HG03575 (cell line): ENCODE results near the gene DUOXA1.
"Not testable (repeated sequence)": the region's sequence is repeated elsewhere in the genome, so short reads cannot be mapped to it uniquely, and the experiment has no call there.

Experiments
- ATAC-seq: cut with Tn5 transposase; IDR thresholded peaks from one replicate; pipeline ENCODE4 v1.9.1; 2021; ENCODE audit not compliant: unreplicated experiment, insufficient number of reproducible peaks, low FRiP score; ENCODE audit errors: extremely low read depth

Gene DUOXA1

GRCh38 chr15:45151998-45152828 lies 22.5 kb upstream of the DUOXA1 start:
- no peak for ATAC-seq

- ATAC-seq, result no peak
These were observed 21.3 kb upstream of the DUOXA1 start for GRCh38 chr15:45150997-45151396.

DNA sequence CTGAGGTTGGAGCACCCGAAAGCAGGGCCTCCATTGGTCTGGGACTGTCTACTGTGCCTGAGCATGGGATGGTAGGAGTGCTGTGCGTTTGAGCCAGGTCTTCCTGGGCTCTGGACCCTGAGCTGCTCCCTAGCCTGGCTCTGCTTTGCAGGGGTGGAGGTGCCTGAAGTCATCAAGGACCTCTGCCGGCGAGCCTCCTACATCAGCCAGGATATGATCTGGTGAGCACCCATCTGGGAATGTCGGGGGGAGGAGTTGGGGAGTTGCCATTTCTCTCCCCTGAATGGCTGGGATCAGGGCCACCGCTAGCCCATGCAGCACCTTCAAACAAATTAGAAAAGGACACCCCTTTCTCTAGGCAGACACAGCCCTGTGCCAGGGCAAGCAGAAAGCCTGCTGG lies 20.8 kb upstream of the DUOXA1 start:
- ATAC-seq, result no peak

DNA sequence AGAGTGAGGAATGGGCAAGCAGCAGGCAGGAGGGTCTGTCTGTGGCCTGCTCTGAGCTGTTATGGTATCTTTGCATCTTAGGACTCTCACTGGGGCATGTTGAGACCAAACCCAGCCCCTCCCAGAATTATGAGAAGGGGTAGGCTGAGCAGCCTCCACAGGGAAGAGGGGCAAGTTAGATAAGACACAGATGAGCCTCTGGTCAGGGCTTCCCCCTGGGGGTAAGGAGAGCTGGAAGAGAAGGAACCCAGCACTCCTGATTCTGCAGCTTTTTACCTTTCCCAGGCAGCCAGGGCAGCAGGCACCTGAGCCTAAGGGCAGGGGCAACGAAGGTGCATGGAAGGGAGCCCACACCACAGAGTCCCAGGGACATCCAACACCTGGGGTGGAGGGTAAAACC lies 19.4 kb upstream of the DUOXA1 start:
- no peak for ATAC-seq

- ATAC-seq, result no peak
These were observed 18.7 kb upstream of the DUOXA1 start for GRCh38 chr15:45148076-45149059.

- ATAC-seq, result no peak
These were observed 17.9 kb upstream of the DUOXA1 start for GRCh38 chr15:45147606-45148005.

DNA sequence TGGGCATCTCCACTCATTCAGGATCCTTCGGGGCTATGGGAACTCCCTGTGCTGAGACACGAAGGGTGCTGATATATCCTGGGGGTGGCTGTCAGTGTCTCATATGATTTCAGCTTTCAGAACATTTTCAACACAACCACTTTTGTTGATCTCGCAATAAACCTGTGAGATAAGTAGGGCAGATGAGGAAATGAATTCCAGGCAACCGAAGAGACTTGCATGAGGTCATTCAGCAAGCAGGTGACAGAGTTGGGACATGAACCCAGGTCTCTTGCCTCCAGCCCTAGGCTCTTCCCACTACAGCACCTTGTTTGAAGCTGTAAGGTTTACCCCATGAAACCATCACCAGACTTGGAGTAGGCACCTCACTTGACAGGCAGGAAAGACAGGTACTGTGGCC lies 16.7 kb upstream of the DUOXA1 start:
- ATAC-seq, result no peak

- no peak for ATAC-seq
These were observed 15.1 kb upstream of the DUOXA1 start for GRCh38 chr15:45144775-45145174.

- no peak for ATAC-seq
These were observed 14.3 kb upstream of the DUOXA1 start for GRCh38 chr15:45143946-45144345.

- no peak for ATAC-seq
These were observed 13.4 kb upstream of the DUOXA1 start for GRCh38 chr15:45143056-45143455.

DNA sequence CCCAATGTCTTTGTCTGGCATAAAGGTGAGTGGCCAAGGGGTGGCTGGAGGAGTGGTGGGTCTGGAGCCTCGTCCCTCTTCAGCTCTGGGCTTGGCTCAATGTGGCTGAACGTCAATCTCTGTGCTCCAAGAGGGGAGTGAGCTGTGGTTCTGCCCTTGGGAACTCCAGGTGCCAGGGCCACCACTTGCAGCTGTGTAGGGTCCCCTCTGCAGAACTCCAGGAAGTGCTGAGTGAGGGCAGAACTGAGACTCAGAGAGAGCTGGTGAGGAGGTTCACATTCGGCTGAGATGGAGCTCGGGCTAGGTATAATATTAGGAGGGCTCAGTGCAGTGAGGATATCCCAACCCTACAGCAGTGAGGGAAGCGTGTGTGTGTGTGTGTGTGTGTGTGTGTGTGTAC lies 11.7 kb upstream of the DUOXA1 start:
- ATAC-seq, result no peak

GRCh38 chr15:45140557-45141250 lies 11.0 kb upstream of the DUOXA1 start:
- no peak for ATAC-seq

GRCh38 chr15:45139770-45140169 lies 10.1 kb upstream of the DUOXA1 start:
- no peak for ATAC-seq

DNA sequence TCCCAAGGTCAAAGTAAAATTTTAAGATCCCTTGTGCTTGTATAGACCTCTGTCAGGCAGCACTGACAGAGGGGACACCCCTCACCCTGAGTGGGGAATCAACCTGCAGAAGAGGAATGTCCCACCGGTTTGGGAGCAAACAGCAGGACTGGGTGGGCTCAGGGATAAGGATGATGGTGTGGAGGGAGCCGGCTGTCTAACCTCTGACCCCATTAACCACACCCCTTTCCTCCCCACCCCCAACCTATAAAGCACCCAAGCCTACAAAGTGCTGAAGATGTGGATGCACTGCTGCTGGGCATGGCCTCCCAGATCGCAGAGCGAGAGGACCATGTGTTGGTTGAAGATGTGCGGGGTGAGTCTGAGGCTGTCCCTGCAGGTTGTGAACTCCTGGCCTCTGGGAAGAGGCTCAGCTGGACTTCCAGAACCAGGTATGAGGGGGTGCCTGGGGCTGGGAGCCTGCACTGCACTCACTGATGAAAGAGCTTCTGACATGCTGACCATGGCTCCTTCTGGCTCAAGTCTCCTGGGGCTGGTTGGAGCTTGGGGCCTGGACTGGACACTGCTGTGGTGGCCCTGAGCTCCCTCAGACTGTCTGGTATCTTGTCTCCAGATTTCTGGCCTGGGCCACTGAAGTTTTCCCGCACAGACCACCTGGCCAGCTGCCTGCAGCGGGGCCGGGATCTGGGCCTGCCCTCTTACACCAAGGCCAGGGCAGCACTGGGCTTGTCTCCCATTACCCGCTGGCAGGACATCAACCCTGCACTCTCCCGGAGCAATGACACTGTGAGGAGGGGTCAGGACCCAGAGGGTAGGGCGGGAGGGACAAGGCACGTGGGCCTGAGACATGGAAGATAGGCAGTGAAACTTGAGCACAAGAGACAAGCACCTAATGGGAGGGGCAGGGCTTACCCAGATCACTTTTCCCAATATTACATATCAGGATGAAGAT lies 9.4 kb upstream of the DUOXA1 start:
- ATAC-seq, result no peak

DNA sequence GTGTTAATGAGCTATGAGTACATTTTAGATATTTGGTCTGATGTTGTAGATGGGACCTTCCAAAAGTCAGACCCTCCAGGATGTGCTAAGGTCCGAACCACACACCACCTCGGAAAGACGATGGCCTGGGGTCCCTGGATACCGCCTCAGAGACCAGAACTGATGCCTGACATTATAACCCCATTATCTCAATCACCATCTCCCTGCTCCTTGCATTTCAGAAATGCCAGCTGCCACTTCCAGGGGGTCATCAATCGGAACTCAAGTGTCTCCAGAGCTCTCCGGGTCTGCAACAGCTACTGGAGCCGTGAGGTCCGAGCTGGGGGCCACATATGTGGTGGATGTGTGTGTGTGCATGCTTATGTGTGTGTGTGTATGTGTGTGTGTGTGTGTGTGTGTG lies 8.0 kb upstream of the DUOXA1 start:
- ATAC-seq, result no peak

DNA sequence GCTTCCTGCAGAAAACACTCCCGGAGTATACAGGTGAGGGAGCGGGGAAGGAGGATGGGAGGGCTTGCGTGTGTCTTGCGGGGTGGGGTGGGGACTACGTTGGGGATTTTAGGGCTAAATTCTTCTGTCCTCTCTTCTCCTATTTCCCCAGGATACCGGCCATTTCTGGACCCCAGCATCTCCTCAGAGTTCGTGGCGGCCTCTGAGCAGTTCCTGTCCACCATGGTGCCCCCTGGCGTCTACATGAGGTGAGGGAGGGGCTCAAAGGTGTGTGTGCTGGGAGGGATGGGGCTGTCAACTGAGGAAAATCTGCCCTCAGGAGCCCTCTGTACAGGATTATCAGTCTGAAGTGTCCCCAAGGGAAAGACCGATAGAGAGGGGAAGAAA lies 6.7 kb upstream of the DUOXA1 start:
- ATAC-seq, result no peak

DNA sequence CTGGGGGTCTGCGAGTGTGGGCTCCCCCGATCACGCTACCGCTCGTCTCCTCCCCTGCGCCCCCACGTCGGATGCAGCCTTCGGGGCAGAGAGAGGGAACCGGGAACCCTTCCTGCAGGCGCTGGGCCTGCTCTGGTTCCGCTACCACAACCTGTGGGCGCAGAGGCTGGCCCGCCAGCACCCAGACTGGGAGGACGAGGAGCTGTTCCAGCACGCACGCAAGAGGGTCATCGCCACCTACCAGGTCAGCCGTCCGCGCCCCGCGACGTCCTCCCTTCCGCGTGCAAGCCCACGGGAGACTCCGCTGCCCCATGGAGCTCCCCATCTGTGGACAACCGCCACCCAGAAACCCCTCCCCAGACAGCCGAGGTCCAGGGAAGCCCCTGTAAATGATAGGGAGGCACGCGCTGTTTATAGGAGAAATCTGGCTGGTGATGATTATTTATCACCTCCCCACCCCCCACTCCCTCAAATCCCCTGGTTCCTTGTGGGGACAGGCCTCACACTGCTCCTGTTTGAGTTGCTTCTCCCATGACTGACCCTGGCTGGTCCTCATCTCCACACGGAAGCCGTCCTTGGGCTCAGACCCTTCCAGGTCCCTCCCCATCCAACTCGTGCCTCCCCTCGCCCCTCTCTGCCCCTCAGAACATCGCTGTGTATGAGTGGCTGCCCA lies 6.2 kb upstream of the DUOXA1 start:
- ATAC-seq, result not testable (repeated sequence)
